Stimulated activated CD4-positive, alpha-beta T cell treated with anti-CD3 and anti-CD28 coated beads, Interleukin-15, amount 100 ng/mL, for 48 hours (primary cell): ENCODE results near the gene ZP2.
"Not testable (repeated sequence)": the region's sequence is repeated elsewhere in the genome, so short reads cannot be mapped to it uniquely, and the experiment has no call there.

Experiments used
- DNase-seq, 2 donors: peaks; one replicate each; pipeline ENCODE4 v3.0.0-alpha.2; 2020; ENCODE audit warnings: low read depth in 2 of 2

ZP2 gene

DNA sequence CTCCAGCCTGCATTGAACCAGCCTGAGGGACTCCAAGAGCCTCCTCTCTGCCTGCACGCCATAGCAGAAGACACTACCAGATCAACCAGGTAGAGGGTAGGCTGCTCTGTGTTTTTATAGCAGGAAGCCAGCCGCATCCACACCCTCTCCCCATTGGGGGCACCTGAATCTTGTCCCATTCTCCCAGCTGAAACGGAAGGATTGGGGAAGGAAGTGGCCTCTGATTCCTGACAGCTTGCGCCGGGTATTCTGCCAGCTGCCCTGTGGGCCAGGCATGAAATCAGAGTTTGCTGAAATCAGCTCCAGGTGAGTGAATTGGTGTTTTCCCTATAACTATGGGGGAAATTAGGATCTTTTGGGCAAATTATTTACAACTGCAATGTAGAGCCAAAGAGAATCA lies at the start of gene ZP2:
TSS of gene ZP2 (minus strand) at position 89 of the 400 bp plus-strand sequence. CDS start at position 62, 27 bp downstream.
- DNase-seq = no peak

DNA sequence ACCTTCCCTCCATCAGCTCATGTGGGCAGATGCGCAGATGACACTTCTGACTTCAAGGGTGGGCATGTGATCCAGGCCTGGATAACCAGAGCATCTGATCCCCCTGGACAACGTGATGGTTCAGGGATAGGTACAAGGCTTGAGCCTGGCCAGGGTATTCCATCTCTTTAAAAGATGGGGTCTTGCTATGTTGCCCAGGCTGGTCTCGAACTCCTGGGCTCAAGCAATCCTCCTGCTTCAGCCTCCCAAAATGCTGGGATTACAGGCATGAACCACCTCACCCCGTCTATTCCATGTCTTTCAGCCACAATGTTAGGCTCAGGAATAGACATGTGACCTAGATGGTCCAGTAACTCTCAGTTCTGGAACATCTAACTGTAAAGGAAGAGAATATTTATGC lies 45.9 kb upstream of the ZP2 start:
- no peak for DNase-seq

DNA sequence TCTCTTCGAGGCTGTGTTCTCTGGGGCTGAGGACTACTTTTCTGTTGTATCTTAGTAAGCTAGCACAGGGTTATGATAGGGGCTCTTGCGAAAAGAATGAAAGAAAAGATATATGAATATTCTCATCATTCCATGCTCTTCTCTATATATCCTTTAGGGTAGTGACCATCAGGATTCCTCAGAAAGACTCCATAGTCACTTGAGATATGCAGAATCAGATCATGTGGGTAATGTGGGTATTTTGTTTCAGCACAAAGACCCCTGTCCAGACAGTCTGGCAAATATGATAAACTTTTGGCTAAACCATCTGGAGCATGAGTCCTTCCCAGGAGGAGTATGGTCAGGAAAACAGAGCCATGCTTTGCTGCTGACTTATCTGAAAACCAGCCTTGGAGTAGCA lies 45.3 kb upstream of the ZP2 start:
- no peak for DNase-seq

DNA sequence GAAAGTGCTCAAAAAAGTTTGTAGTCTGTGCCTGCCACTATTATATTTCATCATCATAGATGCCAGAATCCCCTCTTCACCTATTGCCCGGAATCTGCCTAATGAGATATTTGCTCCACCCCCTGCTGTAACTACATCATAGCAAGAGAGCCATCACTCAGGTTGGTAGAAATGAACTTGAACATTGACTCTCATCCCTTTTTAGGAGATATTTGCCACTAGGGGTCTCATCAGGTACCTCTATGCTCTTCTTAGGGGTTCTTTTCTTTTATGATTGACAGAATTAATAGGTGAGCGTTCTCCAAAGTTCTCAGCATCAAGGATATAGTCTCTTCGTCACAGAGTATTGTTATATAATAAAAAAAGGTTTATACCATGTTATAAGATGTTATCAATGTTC lies 42.1 kb upstream of the ZP2 start:
- DNase-seq = no peak

GRCh38 chr16:21250072-21250923 lies 38.9 kb upstream of the ZP2 start:
- DNase-seq = no peak

DNA sequence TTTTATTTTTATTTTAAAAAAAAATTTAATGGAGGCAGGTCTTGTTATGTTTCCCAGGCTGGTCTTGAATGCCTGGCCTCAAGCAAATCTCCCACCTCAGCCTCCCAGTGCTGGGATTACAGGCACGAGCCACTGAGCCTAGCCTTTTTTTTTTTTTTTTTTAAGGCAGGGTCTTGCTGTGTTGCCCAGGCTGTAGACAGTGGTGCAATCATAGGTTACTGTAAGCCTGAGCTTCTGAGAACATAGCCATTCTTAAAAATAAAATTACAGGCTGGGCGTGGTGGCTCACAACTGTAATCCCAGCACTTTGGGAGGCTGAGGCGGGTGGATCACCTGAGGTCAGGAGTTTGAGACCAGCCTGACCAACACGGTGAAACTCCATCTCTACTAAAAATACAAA lies 36.8 kb upstream of the ZP2 start:
- not testable (repeated sequence) for DNase-seq

- no peak for DNase-seq
These were observed 33.3 kb upstream of the ZP2 start for GRCh38 chr16:21244518-21245215.

GRCh38 chr16:21242756-21243155 lies 31.4 kb upstream of the ZP2 start:
- no peak for DNase-seq

GRCh38 chr16:21239646-21240045 lies 28.3 kb upstream of the ZP2 start:
- DNase-seq = no peak

- DNase-seq = no peak
These were observed 25.5 kb upstream of the ZP2 start for GRCh38 chr16:21236831-21237230.

- no peak for DNase-seq
These were observed 23.8 kb upstream of the ZP2 start for GRCh38 chr16:21235199-21235585.

GRCh38 chr16:21233521-21234150 lies 22.3 kb upstream of the ZP2 start, which contains the start of gene ANKS4B:
Gene ANKS4B, plus strand, starts transcription at chr16:21233699. Its CDS starts 39 bp downstream, at chr16:21233738.
- no peak for DNase-seq

GRCh38 chr16:21233045-21233520 lies 21.7 kb upstream of the ZP2 start:
- no peak for DNase-seq

GRCh38 chr16:21228361-21228872 lies 17.0 kb upstream of the ZP2 start:
- DNase-seq = no peak

DNA sequence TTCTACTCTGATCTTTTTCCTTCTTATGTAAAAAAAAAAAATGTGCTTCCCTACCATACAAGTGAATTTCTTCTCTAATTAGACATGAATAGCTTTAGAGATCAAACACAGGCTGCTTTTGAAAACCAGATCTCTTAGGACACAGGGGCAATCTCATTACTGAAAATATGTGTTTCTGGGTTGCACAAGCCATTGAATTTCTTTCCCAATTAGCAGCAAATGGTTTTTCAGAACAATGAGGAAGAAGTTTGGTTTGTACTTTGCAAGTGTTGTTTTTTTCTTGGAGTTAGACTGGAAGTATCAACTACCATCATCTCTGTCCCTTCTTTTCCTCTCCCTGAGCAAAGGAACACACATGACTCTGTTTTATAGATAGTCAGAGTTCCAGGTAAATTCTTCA lies 16.5 kb upstream of the ZP2 start:
- DNase-seq = no peak

GRCh38 chr16:21226749-21227148 lies 15.4 kb upstream of the ZP2 start:
- no peak for DNase-seq

GRCh38 chr16:21224800-21225199 lies 13.4 kb upstream of the ZP2 start:
- DNase-seq = no peak

DNA sequence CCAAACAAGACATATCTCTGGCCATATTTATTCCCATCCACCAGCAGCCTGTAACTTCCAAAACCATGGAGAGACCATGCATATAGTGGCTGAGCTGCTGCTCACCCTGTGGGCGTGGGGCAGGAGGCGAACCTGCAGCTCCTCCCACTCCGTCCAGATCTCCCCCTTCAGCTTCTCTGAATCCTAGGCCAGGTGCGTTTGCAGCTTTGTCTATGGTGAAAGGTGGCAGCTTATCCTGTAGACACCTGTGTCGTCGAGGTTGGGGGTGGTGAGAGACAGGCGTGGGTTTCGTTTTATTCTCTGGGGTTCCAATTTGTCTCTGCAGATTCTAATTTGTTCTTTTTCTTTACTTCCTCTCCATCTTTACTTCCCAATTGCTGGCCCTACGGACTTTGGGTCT lies 12.4 kb upstream of the ZP2 start:
- DNase-seq = no peak

GRCh38 chr16:21222495-21223337 lies 11.3 kb upstream of the ZP2 start:
- no peak for DNase-seq

GRCh38 chr16:21219551-21219950 lies 8.2 kb upstream of the ZP2 start:
- no peak for DNase-seq

- no peak for DNase-seq
These were observed 6.8 kb upstream of the ZP2 start for GRCh38 chr16:21218153-21218552.
